NCI-H460 (cell line): Measurements from ENCODE around the gene CFAP77. TPM values are rescaled to one million over a fixed set of nuclear protein-coding genes. Genes with fewer than 3 reads are reported as not detected.
A peak's percentile ranks its signal among the peaks of the same experiment; 100 is the strongest.
"Not testable (repeated sequence)": the region's sequence is repeated elsewhere in the genome, so short reads cannot be mapped to it uniquely, and the experiment has no call there.

ENCODE experiments used
- DNase-seq: peaks from one replicate; pipeline ENCODE4 v3.0.0-alpha.2; 2016; ENCODE audit warnings: low read depth; ENCODE audit errors: extremely low read depth
- polyA plus RNA-seq: library from polyadenylated mRNA; depleted of rRNA; stranded (reverse); fragments of >200 nt; gene quantifications from 2 replicates; pipeline ENCODE4 v1.2.3, GENCODE V29; 2014; cell fraction: nucleus; rRNA removed
- total RNA-seq: library from RNA; depleted of rRNA; stranded (reverse); fragments of >200 nt; shearing (Covaris generic); gene quantifications from 2 replicates; pipeline ENCODE4 v1.2.3, GENCODE V29; 2014; rRNA removed

The CFAP77 gene
- not detected in 2 replicates for total RNA-seq
- polyA plus RNA-seq, result not detected in 2 replicates

- DNase-seq, result no peak
Observed at GRCh38 chr9:132409828-132410528, at the start of gene CFAP77. CFAP77 (plus strand) TSS chr9:132410211; CDS start chr9:132410272, 61 bp downstream.

GRCh38 chr9:132364068-132364467 lies 45.9 kb upstream of the CFAP77 start:
- DNase-seq, result no peak

GRCh38 chr9:132365986-132366385 lies 44.0 kb upstream of the CFAP77 start:
- DNase-seq, result no peak

GRCh38 chr9:132366481-132366880 lies 43.5 kb upstream of the CFAP77 start:
- no peak for DNase-seq

- DNase-seq, result no peak
Observed at GRCh38 chr9:132367613-132368313, 42.2 kb upstream of the CFAP77 start.

GRCh38 chr9:132369421-132369820 lies 40.6 kb upstream of the CFAP77 start:
- DNase-seq, result no peak

GRCh38 chr9:132370592-132370991 lies 39.4 kb upstream of the CFAP77 start:
- no peak for DNase-seq

GRCh38 chr9:132372177-132373095 lies 37.6 kb upstream of the CFAP77 start:
- no peak for DNase-seq

GRCh38 chr9:132377769-132378168 lies 32.2 kb upstream of the CFAP77 start:
- not testable (repeated sequence) for DNase-seq

GRCh38 chr9:132378416-132378815 lies 31.6 kb upstream of the CFAP77 start:
- DNase-seq, result not testable (repeated sequence)

GRCh38 chr9:132381966-132382541 lies 28.0 kb upstream of the CFAP77 start:
- DNase-seq, result no peak

- no peak for DNase-seq
Observed at GRCh38 chr9:132383462-132383883, 26.5 kb upstream of the CFAP77 start.

- no peak for DNase-seq
Observed at GRCh38 chr9:132384376-132384775, 25.6 kb upstream of the CFAP77 start.

- no peak for DNase-seq
Observed at GRCh38 chr9:132387133-132387532, 22.9 kb upstream of the CFAP77 start.

GRCh38 chr9:132390966-132391365 lies 19.0 kb upstream of the CFAP77 start:
- DNase-seq, result no peak

- DNase-seq, result no peak
Observed at GRCh38 chr9:132391449-132391848, 18.6 kb upstream of the CFAP77 start.

- no peak for DNase-seq
Observed at GRCh38 chr9:132395560-132395959, 14.5 kb upstream of the CFAP77 start.

GRCh38 chr9:132401824-132402223 lies 8.2 kb upstream of the CFAP77 start:
- DNase-seq, result no peak

- no peak for DNase-seq
Observed at GRCh38 chr9:132404228-132404881, 5.7 kb upstream of the CFAP77 start.

GRCh38 chr9:132406554-132407122 lies 3.4 kb upstream of the CFAP77 start, which contains the start of gene TTF1:
TTF1 (minus strand) TSS chr9:132406840; CDS start chr9:132402821, 4,019 bp downstream.
- peak; percentile 89 for DNase-seq
